BLaER1 treated with 17β-estradiol and CSF1 and Interleukin-3, amounts not matched to agents 10 nM and 100 nM (cell line): Measurements from ENCODE around the gene TMA7B.

Experiments
- H3K27ac ChIP-seq, 11 experiments: shearing (Covaris generic); formaldehyde crosslinking; 2 replicates each; pipeline ENCODE4 v1.8.1; 2022
- H3K27me3 ChIP-seq, 11 experiments: shearing (Covaris generic); formaldehyde crosslinking; 2 replicates each; pipeline ENCODE4 v1.8.1; 2022
- H3K36me3 ChIP-seq, 11 experiments: shearing (Covaris generic); formaldehyde crosslinking; 2 replicates each; pipeline ENCODE4 v1.8.1; 2022
- H3K4me1 ChIP-seq, 10 experiments: shearing (Covaris generic); formaldehyde crosslinking; 2 replicates each; pipeline ENCODE4 v1.8.1; 2022
- H3K4me2 ChIP-seq, 11 experiments: shearing (Covaris generic); formaldehyde crosslinking; 2 replicates each; pipeline ENCODE4 v1.8.1; 2022
- H3K4me3 ChIP-seq, 10 experiments: shearing (Covaris generic); formaldehyde crosslinking; 2 replicates each; pipeline ENCODE4 v1.8.1; 2022
- H3K9ac ChIP-seq, 11 experiments: shearing (Covaris generic); formaldehyde crosslinking; 2 replicates each; pipeline ENCODE4 v1.8.1; 2022
- H3K9me3 ChIP-seq, 11 experiments: shearing (Covaris generic); formaldehyde crosslinking; replicated peaks in 1 of 11; 2 replicates each; pipeline ENCODE4 v1.8.1; 2022
- H4K20me1 ChIP-seq, 11 experiments: shearing (Covaris generic); formaldehyde crosslinking; 2 replicates each; pipeline ENCODE4 v1.8.1; 2022
- Cebpa-rat ChIP-seq, 11 experiments: shearing (Covaris generic); IDR thresholded peaks; 2 replicates each; pipeline ENCODE4 v1.8.1; 2022

Gene TMA7B

DNA sequence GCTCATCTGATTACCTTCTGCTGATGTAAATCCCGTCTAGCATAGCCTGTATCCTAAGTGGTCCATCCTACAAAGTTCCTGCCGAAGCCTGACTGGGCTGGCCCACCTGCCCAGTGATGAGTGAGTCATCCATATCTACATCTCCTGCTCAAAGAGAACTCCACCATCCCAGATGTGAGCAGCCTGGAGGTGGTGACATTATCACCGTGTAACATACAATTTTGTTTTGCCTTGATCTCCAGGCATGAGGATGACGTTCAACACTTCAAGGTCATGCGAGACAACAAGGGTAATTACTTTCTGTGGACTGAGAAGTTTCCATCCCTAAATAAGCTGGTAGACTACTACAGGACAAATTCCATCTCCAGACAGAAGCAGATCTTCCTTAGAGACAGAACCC lies 5.6 kb downstream of the TMA7B start:
- no peak overlapping the region for H3K27ac ChIP-seq
- peaks cover 0 to 13% (median 4%) of the 10 kb centered on the region in 11 experiments; a peak in 8 of 22 replicates for H3K9me3 ChIP-seq
- no peak overlapping the region for H3K4me2 ChIP-seq
- H3K9ac ChIP-seq: no peak overlapping the region
- H4K20me1 ChIP-seq: no peaks in the 10 kb centered on the region
- H3K36me3 ChIP-seq: no peaks in the 10 kb centered on the region
- H3K4me1 ChIP-seq: peaks cover 22 to 36% (median 31%) of the 10 kb centered on the region in 10 experiments
- H3K27me3 ChIP-seq: peaks cover 0 to 37% (median 0%) of the 10 kb centered on the region in 11 experiments; a peak in 2 of 22 replicates
- no peak for TF ChIP-seq Cebpa-rat (IDR thresholded peaks at IDR 0.05)
- no peak overlapping the region for H3K4me3 ChIP-seq

DNA sequence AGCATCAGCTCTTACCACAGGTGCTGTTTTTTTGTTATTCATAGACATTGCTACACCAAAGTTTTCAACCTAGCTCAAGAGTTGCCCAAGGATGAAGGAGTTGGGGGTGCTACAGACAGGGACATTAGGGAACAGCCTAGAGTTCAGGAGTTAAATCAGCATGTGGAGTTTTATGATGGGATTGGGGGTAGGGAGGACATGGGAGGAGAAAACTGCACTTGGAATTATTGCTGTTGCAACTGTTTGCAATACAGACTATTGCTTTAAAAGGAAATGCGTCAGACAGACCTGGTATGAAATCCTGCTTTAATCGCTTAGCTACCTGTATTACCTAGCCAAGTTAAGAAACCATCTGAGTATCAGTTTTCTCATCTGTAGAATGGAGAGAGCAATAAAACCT lies 6.3 kb downstream of the TMA7B start:
- Histone ChIP-seq H3K9me3 (peaks cover 0 to 13% (median 4%) of the 10 kb centered on the region in 11 experiments; a peak in 8 of 22 replicates), H3K36me3 (no peaks in the 10 kb centered on the region), H3K27ac (no peak overlapping the region), H3K4me3 (no peak overlapping the region), H3K4me2 (no peak overlapping the region), H3K4me1 (peaks cover 15 to 29% (median 23%) of the 10 kb centered on the region in 10 experiments), H3K9ac (no peak overlapping the region), H4K20me1 (no peaks in the 10 kb centered on the region), H3K27me3 (peaks cover 0 to 32% (median 0%) of the 10 kb centered on the region in 11 experiments; a peak in 2 of 22 replicates)
- TF ChIP-seq Cebpa-rat (IDR thresholded peaks at IDR 0.05): no peak

DNA sequence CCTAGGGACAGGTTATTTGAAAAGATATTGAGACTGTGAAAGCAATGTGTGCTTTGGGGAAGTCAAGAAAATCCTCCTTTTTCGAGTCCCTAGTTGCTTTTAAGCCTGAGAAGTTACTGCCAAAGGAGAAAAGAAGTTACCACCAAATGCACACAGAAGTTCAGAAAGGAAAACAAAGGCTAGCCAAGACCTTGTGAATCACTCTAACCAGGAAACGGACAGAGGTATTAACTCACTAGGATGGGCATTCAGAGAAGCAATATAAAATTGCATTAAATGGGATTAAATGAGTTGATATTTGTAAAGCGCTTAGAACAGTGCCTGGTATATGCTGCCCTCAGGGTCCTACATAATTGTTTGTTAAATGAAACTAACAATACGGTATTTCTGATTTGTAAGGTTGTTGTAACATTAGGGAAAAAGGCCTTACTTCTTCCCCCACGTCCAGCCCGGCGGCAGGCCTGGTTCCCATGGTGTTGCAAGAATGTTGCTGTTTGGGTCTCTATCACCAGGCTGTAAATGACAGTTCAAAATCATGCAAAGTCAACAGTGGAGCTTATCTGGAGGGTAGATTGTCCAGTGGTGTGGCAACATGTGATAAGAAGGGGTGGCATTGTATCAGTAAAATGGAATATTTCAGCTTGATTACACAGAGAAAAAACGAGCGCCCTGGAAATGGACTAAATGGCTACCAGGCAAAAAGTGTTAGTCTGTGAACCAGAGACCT lies 7.1 kb downstream of the TMA7B start:
- Histone ChIP-seq H4K20me1 (no peaks in the 10 kb centered on the region), H3K4me2 (no peak overlapping the region), H3K36me3 (no peaks in the 10 kb centered on the region), H3K9ac (no peak overlapping the region), H3K4me1 (peaks cover 7 to 21% (median 15%) of the 10 kb centered on the region in 10 experiments), H3K27me3 (peaks cover 0 to 27% (median 0%) of the 10 kb centered on the region in 11 experiments; a peak in 2 of 22 replicates), H3K27ac (no peak overlapping the region), H3K9me3 (peaks cover 0 to 13% (median 4%) of the 10 kb centered on the region in 11 experiments; a peak in 8 of 22 replicates), H3K4me3 (no peak overlapping the region)
- TF ChIP-seq Cebpa-rat (IDR thresholded peaks at IDR 0.05): no peak; a peak in 1 of 22 replicates

DNA sequence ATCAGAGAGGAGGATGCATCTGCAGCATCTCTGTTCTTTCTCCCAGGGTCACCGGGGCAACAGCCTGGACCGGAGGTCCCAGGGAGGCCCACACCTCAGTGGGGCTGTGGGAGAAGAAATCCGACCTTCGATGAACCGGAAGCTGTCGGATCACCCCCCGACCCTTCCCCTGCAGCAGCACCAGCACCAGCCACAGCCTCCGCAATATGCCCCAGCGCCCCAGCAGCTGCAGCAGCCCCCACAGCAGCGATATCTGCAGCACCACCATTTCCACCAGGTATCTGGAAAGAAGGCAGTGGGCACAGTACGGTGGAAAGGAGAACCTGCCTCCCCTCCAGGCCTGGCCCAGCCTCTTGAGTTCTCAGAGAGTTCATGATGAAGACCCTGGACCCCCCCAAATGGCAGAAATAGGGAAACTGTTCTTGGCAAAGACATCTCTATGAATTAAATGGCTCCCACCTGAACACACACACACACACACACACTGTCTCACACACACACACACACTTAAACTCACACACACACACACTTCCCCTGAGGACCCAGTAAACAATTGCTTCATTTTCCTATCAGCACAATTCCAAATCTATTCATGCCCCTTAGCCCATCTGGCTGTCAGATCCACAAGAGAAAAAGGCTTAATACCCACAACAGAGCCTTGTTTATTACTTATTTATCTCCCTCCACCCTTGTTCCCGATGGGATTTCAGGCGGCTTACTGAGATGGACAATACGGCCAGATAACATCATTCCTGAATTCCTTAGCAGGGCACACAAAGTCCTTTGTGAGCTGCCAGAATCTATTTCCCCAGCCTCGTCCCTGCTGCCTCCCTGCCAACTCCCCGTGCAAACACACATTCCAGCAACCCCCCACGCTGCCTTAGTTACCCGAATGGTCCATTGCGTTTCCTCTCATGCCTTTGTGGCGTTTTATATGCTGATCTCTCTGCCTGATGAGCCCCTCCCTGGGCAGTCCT lies 8.1 kb downstream of the TMA7B start:
- TF ChIP-seq Cebpa-rat (IDR thresholded peaks at IDR 0.05): no peak
- Histone ChIP-seq H3K27ac (no peak overlapping the region), H3K4me2 (no peak overlapping the region), H3K27me3 (peaks cover 0 to 27% (median 0%) of the 10 kb centered on the region in 11 experiments; a peak in 2 of 22 replicates), H3K36me3 (no peaks in the 10 kb centered on the region), H3K4me1 (peaks cover 0 to 11% (median 5%) of the 10 kb centered on the region in 10 experiments; a peak in 14 of 20 replicates), H3K4me3 (no peak overlapping the region), H4K20me1 (no peaks in the 10 kb centered on the region), H3K9ac (no peak overlapping the region), H3K9me3 (peaks cover 0 to 5% (median 0%) of the 10 kb centered on the region in 11 experiments; a peak in 7 of 22 replicates)

DNA sequence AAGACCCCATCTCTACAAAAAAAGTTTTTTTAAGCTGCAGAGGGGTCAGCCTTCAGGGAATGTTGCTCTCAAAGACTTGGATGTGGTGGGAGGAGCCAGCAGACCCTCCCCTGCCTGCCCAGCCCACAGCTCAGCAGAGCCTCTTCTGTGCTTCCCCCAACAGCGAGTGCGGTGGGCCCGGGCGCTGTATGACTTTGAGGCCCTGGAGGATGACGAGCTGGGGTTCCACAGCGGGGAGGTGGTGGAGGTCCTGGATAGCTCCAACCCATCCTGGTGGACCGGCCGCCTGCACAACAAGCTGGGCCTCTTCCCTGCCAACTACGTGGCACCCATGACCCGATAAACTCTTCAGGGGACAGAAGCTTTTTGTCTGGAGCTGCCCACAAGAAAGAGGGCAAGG lies 10.5 kb downstream of the TMA7B start:
- Histone ChIP-seq H3K4me2 (no peak overlapping the region), H3K9me3 (no peaks in the 10 kb centered on the region), H3K4me1 (no peaks in the 10 kb centered on the region; a peak in 1 of 20 replicates), H3K27ac (no peak overlapping the region), H3K9ac (no peak overlapping the region), H3K36me3 (no peaks in the 10 kb centered on the region), H3K4me3 (no peak overlapping the region), H4K20me1 (no peaks in the 10 kb centered on the region; a peak in 1 of 22 replicates), H3K27me3 (peaks cover 0 to 16% (median 0%) of the 10 kb centered on the region in 11 experiments; a peak in 2 of 22 replicates)
- TF ChIP-seq Cebpa-rat (IDR thresholded peaks at IDR 0.05): no peak

DNA sequence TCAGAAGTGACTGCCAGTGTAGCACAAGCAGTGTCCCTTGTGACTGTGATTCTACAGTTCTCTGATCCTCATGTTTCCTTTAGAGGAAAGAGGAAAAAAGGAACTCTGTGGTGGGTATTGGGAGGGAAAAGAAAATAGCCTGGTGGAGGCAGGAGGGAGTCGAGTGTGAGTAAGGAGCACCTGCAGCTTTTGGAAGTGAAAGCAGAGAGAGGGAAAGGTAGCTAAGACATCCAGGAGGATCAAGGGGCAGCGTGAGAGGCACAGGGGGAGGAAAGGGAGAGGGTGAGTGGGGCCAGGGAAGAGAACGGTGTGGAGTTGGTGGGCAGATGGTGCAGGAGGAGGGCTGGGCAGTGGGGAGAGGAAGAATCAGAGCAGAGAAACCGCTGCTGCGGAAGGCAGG lies 12.4 kb downstream of the TMA7B start:
- H3K4me3 ChIP-seq: no peak overlapping the region
- H3K36me3 ChIP-seq: no peaks in the 10 kb centered on the region
- no peak overlapping the region for H3K27ac ChIP-seq
- no peaks in the 10 kb centered on the region for H3K4me1 ChIP-seq
- TF ChIP-seq Cebpa-rat (IDR thresholded peaks at IDR 0.05): no peak
- H3K9ac ChIP-seq: no peak overlapping the region
- H3K4me2 ChIP-seq: no peak overlapping the region
- H3K27me3 ChIP-seq: peaks cover 0 to 8% (median 0%) of the 10 kb centered on the region in 11 experiments; a peak in 1 of 22 replicates
- no peaks in the 10 kb centered on the region; a peak in 1 of 22 replicates for H4K20me1 ChIP-seq
- H3K9me3 ChIP-seq: no peaks in the 10 kb centered on the region

DNA sequence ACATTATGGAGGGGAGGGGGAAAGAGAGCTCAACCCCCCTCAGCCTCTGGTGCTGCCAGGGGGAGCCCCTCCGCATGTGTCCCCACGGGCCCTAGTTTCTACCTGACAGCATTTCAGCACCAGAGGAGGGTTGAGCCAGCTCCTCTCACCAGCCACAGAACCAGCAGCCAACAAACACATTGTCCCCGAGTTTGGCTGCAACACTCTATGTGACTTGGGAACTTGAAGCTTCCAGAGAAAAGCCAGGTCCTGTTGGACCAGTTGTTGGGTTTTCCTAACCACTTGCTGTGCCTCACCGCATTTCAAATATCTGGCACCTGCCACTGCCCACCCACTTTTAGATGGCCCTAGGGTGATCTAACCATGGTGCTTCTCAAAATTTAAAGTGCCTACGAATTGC lies 13.5 kb downstream of the TMA7B start:
- H3K27me3 ChIP-seq: peaks cover 0 to 4% (median 0%) of the 10 kb centered on the region in 11 experiments; a peak in 1 of 22 replicates
- no peak overlapping the region for H3K9ac ChIP-seq
- TF ChIP-seq Cebpa-rat (IDR thresholded peaks at IDR 0.05): no peak
- H3K4me1 ChIP-seq: no peaks in the 10 kb centered on the region
- no peak overlapping the region for H3K4me2 ChIP-seq
- H3K27ac ChIP-seq: no peak overlapping the region
- H4K20me1 ChIP-seq: no peaks in the 10 kb centered on the region; a peak in 1 of 22 replicates
- H3K4me3 ChIP-seq: no peak overlapping the region
- H3K9me3 ChIP-seq: no peaks in the 10 kb centered on the region
- no peaks in the 10 kb centered on the region for H3K36me3 ChIP-seq

DNA sequence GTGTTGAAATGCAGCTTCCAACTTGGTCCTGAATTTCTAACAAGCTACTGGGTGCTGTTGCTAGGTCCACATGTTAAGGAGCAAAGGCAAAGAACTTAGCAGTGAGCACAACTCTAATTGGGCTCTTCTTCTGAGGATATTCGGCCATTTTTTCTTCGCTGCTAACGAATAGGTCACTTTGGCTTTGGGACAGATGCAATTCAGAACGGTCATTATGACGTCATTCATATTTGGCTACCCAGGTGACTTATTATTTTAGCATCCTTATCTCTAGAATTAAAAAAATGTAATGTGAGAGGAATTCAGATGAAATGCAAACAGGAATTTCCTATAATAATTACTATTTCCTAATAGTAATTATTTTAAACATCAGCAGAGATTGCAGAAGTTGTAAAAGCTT lies 13.9 kb downstream of the TMA7B start:
- Histone ChIP-seq H4K20me1 (no peaks in the 10 kb centered on the region; a peak in 1 of 22 replicates), H3K4me3 (no peak overlapping the region), H3K4me2 (no peak overlapping the region), H3K4me1 (no peaks in the 10 kb centered on the region), H3K9ac (no peak overlapping the region), H3K27ac (no peak overlapping the region), H3K9me3 (no peaks in the 10 kb centered on the region), H3K36me3 (no peaks in the 10 kb centered on the region), H3K27me3 (peaks cover 0 to under 1% (median 0%) of the 10 kb centered on the region in 11 experiments; a peak in 1 of 22 replicates)
- TF ChIP-seq Cebpa-rat (IDR thresholded peaks at IDR 0.05): no peak

DNA sequence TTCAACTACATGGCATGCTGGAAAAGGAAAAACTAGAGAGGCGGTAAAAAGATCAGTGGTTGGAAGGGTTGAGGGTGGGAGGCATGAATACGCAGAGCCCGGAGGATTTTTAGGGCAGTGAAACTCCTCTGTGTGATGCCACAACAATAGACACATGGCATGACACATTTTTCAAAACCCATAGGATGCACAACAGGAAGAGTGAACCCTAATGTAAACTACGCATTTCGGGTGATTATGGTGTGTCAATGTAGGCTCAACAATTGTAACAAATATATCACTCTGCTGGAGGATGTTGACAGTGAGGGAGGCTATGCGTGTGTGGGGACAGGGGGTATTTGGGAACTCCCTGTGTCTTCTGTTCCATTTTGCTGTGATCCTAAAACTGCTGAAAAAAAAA lies 18.9 kb downstream of the TMA7B start:
- peaks cover 0 to under 1% (median 0%) of the 10 kb centered on the region in 10 experiments; a peak in 3 of 20 replicates for H3K4me1 ChIP-seq
- H3K27ac ChIP-seq: no peak overlapping the region
- H3K27me3 ChIP-seq: no peaks in the 10 kb centered on the region
- no peak overlapping the region for H3K9ac ChIP-seq
- H3K9me3 ChIP-seq: no peaks in the 10 kb centered on the region
- H3K36me3 ChIP-seq: no peaks in the 10 kb centered on the region
- no peak overlapping the region for H3K4me3 ChIP-seq
- TF ChIP-seq Cebpa-rat (IDR thresholded peaks at IDR 0.05): no peak
- no peak overlapping the region for H3K4me2 ChIP-seq
- H4K20me1 ChIP-seq: no peaks in the 10 kb centered on the region
